Gastroesophageal sphincter (tissue), 4 donors: Measurements from ENCODE around the gene MGAT3. TPM values are rescaled to one million over a fixed set of nuclear protein-coding genes. Genes with fewer than 3 reads are reported as not detected.

ENCODE experiments used
- ATAC-seq: fragments of 150-250 bp; one replicate; pipeline ENCODE4 v1.9.1; 2016; ENCODE audit warnings: mild to moderate bottlenecking, moderate library complexity
- H3K27ac ChIP-seq, 4 donors: fragments of 200-600 bp; sonication (generic) in 3 of 4; 1 replicate in 3 of 4; 2 replicates in 1 of 4; pipeline ENCODE4 v1.5.1; 2016 to 2019
- H3K27me3 ChIP-seq: fragments of 200-600 bp; sonication (generic); one replicate; pipeline ENCODE4 v1.5.1; 2019
- H3K36me3 ChIP-seq, 2 donors: fragments of 200-600 bp; sonication (generic); one replicate each; pipeline ENCODE4 v1.5.1; 2019; ENCODE audit warnings: control low read depth in 1 of 2
- H3K4me1 ChIP-seq, 3 donors: fragments of 200-600 bp; sonication (generic); 1 replicate in 2 of 3; 2 replicates in 1 of 3; pipeline ENCODE4 v1.5.1; 2016 to 2019; ENCODE audit warnings: control low read depth in 2 of 3
- H3K4me3 ChIP-seq, 2 donors: fragments of 200-600 bp; sonication (generic); one replicate each; pipeline ENCODE4 v1.5.1; 2019; ENCODE audit warnings: mild to moderate bottlenecking in 1 of 2, moderate library complexity in 1 of 2
- H3K9me3 ChIP-seq, 3 donors: fragments of 200-600 bp; sonication (generic); one replicate each; pipeline ENCODE4 v1.5.1; 2017 to 2019; ENCODE audit warnings: control low read depth in 2 of 3
- EP300 ChIP-seq: sonication (generic); formaldehyde crosslinking; IDR thresholded peaks from one replicate; pipeline ENCODE4 v1.6.1; 2017; ENCODE audit warnings: antibody characterized with exemption, mild to moderate bottlenecking
- POLR2A ChIP-seq, 2 donors: fragments of 450-650 bp; IDR thresholded peaks; one replicate each; pipeline ENCODE4 v1.6.1; 2017; ENCODE audit warnings: antibody characterized with exemption in 2 of 2, mild to moderate bottlenecking in 2 of 2, moderate library complexity in 1 of 2
- POLR2AphosphoS5 ChIP-seq: sonication (generic); formaldehyde crosslinking; IDR thresholded peaks from one replicate; pipeline ENCODE4 v1.6.1; 2017; ENCODE audit warnings: antibody characterized with exemption
- WGBS, 2 donors: methylation state at CpG; one replicate each; pipeline ENCODE4 v1.1.5; 2018; ENCODE audit warnings: low coverage in 1 of 2; 5-methylcytosine and 5-hydroxymethylcytosine counted together
- total RNA-seq, 4 donors: library from RNA; depleted of rRNA; stranded (reverse); fragments of >200 nt; gene quantifications; one replicate each; pipeline ENCODE4 v1.1.0, GENCODE V29; 2016
- TF ChIP-seq, protein P1 (sequence below), 4 experiments: fragments of 200-600 bp in 2 of 4; fragments of 450-650 bp in 2 of 4; sonication (generic) in 1 of 4; IDR thresholded peaks; one replicate each; pipeline ENCODE4 v1.5.1; 2017 to 2019; ENCODE audit warnings: antibody characterized with exemption in 4 of 4, mild to moderate bottlenecking in 2 of 4, moderate library complexity in 2 of 4

Gene MGAT3
- total RNA-seq, 4 donors from 2014 or later: 2.6 to 3.9 (median 2.9) TPM

DNA sequence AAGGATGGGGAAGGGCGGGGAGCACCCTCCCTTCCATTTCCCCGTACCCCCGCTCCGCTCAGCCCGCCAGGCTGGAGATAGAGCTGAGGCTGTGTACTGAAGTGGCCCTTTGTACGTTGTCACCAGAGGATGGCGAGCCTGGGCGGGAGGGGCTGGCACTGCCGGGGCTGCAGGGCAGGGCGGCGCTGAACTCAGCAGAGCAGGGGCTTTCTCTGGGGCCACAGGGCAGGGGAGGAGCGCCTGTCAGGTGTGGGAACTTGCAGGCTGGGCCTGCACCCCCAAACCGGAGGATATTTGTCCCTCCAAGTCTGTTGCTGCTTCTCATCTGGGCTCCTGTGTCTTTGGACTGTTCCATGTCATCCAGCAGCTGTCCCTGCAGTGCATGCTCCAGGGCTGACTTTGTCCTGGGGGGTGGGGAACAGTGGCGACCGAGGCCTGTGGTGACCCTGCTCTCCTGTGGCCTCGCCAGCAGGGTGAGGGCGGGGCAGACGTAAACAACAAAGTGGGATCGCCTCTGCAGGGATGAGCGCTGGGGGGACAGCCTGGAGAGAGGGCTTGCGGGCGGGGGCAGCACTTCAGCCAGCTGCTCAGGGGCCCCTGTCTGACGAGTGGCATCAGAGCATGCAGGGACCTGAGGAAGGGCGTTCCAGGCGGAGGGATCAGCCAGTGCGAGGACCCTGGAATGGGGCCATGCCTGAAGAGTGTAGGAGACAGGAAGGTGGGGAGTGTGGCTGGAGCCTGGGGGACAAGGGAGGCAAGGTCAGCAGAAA is 13.1 kb downstream of the MGAT3 start:
- Histone ChIP-seq H3K27me3 (peaks cover 25% of the 10 kb centered on the region), H3K36me3 (no peaks in the 10 kb centered on the region), H3K9me3 (no peaks in the 10 kb centered on the region), H3K4me3 (no peak overlapping the region), H3K27ac (peak overlapping the region in 3 of 4 donors; percentile 54 to 57 (median 55)), H3K4me1 (peaks cover 0 to 76% (median 15%) of the 10 kb centered on the region in 3 donors)
- no peak for ATAC-seq
- TF ChIP-seq EP300: no peak
- TF ChIP-seq, protein P1, sequence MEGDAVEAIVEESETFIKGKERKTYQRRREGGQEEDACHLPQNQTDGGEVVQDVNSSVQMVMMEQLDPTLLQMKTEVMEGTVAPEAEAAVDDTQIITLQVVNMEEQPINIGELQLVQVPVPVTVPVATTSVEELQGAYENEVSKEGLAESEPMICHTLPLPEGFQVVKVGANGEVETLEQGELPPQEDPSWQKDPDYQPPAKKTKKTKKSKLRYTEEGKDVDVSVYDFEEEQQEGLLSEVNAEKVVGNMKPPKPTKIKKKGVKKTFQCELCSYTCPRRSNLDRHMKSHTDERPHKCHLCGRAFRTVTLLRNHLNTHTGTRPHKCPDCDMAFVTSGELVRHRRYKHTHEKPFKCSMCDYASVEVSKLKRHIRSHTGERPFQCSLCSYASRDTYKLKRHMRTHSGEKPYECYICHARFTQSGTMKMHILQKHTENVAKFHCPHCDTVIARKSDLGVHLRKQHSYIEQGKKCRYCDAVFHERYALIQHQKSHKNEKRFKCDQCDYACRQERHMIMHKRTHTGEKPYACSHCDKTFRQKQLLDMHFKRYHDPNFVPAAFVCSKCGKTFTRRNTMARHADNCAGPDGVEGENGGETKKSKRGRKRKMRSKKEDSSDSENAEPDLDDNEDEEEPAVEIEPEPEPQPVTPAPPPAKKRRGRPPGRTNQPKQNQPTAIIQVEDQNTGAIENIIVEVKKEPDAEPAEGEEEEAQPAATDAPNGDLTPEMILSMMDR (IDR thresholded peaks at IDR 0.05): no peak
- TF ChIP-seq POLR2A (IDR thresholded peaks at IDR 0.05): no peak
- no peak for TF ChIP-seq POLR2AphosphoS5
- WGBS, 2 donors: 77 to 84% methylated on average over 4 to 5 of the region's 26 CpGs

DNA sequence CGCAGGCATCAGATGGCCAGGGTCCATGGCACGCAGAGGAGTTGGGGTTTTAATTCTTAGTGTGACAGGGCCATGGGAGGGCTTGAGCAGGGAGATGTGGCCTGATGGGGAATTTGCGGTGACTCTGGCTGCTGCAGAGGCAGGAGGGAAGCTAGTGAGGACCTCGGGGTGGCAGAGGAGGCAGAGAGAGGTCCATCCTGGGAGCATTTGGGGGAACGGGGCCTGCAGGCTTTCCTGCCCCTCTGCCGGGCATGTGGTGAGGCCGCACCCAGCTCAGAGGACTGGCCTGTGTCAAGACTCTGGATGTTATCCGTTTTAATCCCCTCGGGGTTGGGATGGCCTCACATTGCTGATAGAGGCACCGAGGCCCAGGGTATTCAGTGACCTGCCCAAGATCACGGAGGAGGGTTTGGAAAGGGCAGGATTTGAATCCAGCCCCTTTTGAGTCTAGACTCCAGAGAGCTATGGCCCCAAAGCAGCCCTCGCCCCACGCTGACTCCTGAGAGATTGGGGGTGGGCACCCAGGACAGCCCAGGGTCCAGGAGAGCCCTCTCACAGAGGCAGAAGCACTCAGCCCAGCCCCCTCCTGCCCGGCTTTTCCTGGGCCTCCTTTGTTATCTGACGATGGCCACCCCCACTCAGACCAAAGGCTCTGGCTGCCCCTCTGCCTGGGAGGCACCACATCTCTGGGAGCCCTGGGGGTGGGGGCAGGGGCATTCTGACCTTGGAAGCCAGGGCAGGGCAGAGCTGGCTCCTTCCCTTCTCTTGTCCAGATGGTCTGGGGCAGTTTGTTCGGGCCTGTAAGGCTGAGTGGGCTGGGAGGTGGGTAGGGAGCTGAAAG is 13.9 kb downstream of the MGAT3 start:
- Histone ChIP-seq H3K4me3 (no peak overlapping the region), H3K4me1 (peaks cover 0 to 77% (median 15%) of the 10 kb centered on the region in 3 donors), H3K27ac (peak overlapping the region in 3 of 4 donors; percentile 54 to 57 (median 55)), H3K9me3 (no peaks in the 10 kb centered on the region), H3K27me3 (peaks cover 25% of the 10 kb centered on the region), H3K36me3 (no peaks in the 10 kb centered on the region)
- no peak for TF ChIP-seq POLR2A (IDR thresholded peaks at IDR 0.05)
- TF ChIP-seq, protein P1 (IDR thresholded peaks at IDR 0.05): no peak
- TF ChIP-seq POLR2AphosphoS5: no peak
- TF ChIP-seq EP300: no peak
- WGBS, 2 donors: 67 to 93% methylated on average over 3 to 8 of the region's 16 CpGs
- no peak for ATAC-seq

DNA sequence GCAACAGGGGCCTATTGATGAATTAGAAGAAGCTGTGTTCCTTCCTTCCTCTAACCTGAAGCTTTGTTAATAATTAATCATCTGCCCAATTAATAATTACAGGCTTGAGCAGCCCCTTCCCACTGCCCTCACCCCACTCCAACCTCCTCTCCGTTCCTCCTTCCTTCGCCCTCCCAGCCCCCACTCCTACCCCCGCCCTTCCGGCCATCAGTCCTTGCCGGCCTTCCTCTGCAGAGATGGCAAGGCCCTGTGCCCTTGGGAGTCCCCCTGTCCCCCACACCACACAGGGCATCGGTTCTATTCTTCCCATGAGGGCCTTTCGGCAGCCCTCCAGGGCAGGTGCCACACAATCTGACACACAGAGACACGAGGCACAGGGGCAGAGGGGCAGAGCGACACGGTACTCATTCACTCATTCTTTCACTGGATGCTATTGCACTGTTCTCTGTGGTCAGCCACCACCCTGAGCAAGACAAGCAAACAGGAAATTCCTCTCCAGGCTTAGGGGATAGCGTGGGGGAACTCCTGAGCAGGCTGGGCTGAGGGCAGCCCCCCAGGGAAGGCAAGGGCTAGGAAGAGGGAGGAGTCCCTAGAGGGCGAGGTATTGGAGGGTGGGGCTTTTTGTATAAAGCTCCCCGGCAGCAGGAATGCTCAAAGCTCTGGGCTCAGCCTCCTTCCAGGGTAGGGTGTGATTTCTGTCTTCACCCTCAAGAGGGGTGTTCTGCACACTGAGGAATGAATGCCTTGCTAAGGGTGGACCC is 14.7 kb downstream of the MGAT3 start:
- 38 to 48% methylated on average over 5 to 6 of the region's 13 CpGs for WGBS, 2 donors
- peak overlapping the region in 3 of 4 donors; percentile 54 to 57 (median 55) for H3K27ac ChIP-seq

More for the DNA sequence above, 14.7 kb downstream of the MGAT3 start:
- Histone ChIP-seq H3K9me3 (no peaks in the 10 kb centered on the region), H3K4me1 (peaks cover 0 to 78% (median 15%) of the 10 kb centered on the region in 3 donors), H3K36me3 (no peaks in the 10 kb centered on the region), H3K4me3 (no peak overlapping the region), H3K27me3 (peaks cover 25% of the 10 kb centered on the region)
- peak; percentile 11 for ATAC-seq
- TF ChIP-seq POLR2AphosphoS5 (no peak), EP300 (no peak), POLR2A (IDR thresholded peaks at IDR 0.05) (no peak)
- TF ChIP-seq, protein P1 (IDR thresholded peaks at IDR 0.05): no peak
